Ramos (cell line): ENCODE data around the gene GALNT2.

Experiments used
- in situ Hi-C: fragments of 300-500 bp; cut with MboI; formaldehyde crosslinking; loops from one replicate; pipeline ENCODE4 v1.14.3; 2022; ENCODE audit warnings: low sequenced_read_pairs; ENCODE audit not compliant: unreplicated experiment

GALNT2 gene

GRCh38 chr1:230319014-230319747, 252.1 kb downstream of the GALNT2 start:
- in situ Hi-C loops = loop anchor here (25.0 kb wide), 2 partner anchors 657 to 1057 kb away; partner anchors contain the start of gene RAB4A

GRCh38 chr1:230320804-230321203, 253.8 kb downstream of the GALNT2 start:
- in situ Hi-C loops = loop anchor here (25.0 kb wide), 2 partner anchors 659 to 1059 kb away; partner anchors contain the start of gene RAB4A

GRCh38 chr1:230321341-230321740, 254.3 kb downstream of the GALNT2 start:
- in situ Hi-C loops = loop anchor here (25.0 kb wide), 2 partner anchors 659 to 1059 kb away; partner anchors contain the start of gene RAB4A

- in situ Hi-C loops = loop anchor here (25.0 kb wide), 2 partner anchors 660 to 1060 kb away; partner anchors contain the start of gene RAB4A
Observed at GRCh38 chr1:230321741-230322420, 254.8 kb downstream of the GALNT2 start.

GRCh38 chr1:230322421-230322756, 255.4 kb downstream of the GALNT2 start:
- in situ Hi-C loops = loop anchor here (25.0 kb wide), 2 partner anchors 660 to 1060 kb away; partner anchors contain the start of gene RAB4A

- in situ Hi-C loops = loop anchor here (25.0 kb wide), 2 partner anchors 661 to 1061 kb away; partner anchors contain the start of gene RAB4A
Observed at GRCh38 chr1:230322967-230323547, 256.0 kb downstream of the GALNT2 start.

GRCh38 chr1:230323686-230324085, 256.6 kb downstream of the GALNT2 start:
- in situ Hi-C loops = loop anchor here (25.0 kb wide), 2 partner anchors 661 to 1061 kb away; partner anchors contain the start of gene RAB4A

GRCh38 chr1:230326971-230327891, 260.2 kb downstream of the GALNT2 start:
- in situ Hi-C loops = no loop called here

- in situ Hi-C loops = no loop called here
Observed at GRCh38 chr1:230327892-230328284, 260.9 kb downstream of the GALNT2 start.

- in situ Hi-C loops = no loop called here
Observed at GRCh38 chr1:230328342-230329015, 261.4 kb downstream of the GALNT2 start.

- in situ Hi-C loops = no loop called here
Observed at GRCh38 chr1:230330157-230330556, 263.1 kb downstream of the GALNT2 start.
